Measurements from ENCODE around the gene TMCO5A. TPM values are rescaled to one million over a fixed set of nuclear protein-coding genes. Genes with fewer than 3 reads are reported as not detected.

Gene TMCO5A
- total RNA-seq, result not detected in 2 replicates

DNA sequence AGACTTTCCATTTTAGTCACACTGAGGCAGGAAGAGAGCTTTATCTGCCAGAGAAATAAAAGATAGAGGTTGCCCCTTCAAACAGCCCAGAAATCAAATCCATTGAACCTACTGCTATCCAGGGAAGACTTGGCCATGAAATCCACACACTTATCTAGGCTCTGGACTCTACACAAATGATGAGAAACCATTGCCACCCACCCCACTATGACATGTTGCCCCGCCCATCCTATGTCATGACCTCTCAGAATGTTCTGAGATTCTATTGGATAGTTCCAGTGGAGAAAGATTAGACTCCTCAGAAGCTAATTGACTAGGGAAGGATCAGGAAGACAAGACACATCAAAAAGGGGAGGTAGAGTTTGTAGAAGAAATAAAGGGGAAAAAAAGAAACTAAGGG is at the start of gene TMCO5A:
TSS of gene TMCO5A (plus strand) at position 301 of the 400 bp plus-strand sequence. CDS start 1,684 bp downstream, outside the sequence.

